Activated CD4-positive, alpha-beta T cell treated with anti-CD3 and anti-CD28 coated beads, Interleukin-2, amount 50 U/mL, for 16 hours (primary cell): ENCODE measurements around the gene TDRD7.
"Not testable (repeated sequence)": the region's sequence is repeated elsewhere in the genome, so short reads cannot be mapped to it uniquely, and the experiment has no call there.

Experiments used
- DNase-seq: peaks from one replicate; pipeline ENCODE4 v3.0.0-alpha.2; 2020

The TDRD7 gene

GRCh38 chr9:97427885-97428284, 16.0 kb downstream of the TDRD7 start:
- DNase-seq: no peak

DNA sequence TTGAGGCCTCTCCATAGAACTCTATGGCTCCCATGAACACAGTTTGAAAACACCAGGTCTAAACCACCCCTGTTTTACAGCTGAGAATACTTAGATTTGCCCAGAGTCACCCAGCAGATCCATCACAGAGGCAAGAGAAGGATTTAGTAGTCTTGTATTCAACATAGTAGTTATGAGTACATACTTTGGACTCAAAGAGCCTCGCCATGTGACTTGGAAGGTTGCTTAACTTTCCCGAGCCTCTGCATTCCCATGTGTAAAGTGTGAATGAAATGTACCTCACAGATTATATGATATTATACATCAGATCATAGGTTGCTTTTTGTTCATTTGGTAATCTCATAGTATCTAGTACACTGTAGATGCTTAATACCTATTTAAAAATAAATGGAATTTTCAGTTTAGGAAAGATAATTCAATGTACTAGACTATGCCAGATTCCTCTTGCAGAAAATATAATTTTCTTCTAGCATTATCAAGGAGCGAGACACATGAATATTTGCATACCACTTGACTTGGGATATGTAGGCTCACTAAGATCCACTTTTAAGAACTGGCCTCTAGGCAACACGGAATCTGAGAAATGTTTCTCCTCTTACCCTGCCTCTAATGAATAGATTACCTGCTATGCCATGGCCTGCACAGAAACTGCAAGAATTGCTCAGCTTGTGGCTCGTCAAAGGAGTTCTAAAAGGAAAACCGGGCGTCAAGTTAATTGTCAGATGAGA, 18.6 kb downstream of the TDRD7 start:
- DNase-seq: no peak

DNA sequence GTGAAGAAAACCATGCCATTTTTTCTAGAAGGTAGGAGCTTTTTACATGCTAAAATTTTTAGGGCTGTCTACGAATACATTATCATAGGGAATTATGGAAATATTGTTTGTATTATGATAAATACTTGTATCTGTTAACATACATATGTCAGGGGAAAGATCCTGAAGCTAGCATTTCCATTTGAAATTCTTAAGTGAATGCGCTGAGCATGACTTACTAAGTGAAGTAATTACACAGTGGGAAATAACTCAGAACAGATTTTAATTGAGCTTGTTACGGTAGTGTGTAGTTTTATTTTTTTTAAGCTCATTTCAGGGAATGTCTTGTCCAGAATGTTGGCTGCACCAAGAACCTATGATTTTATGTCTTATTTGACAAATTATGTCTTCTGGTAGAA, 19.1 kb downstream of the TDRD7 start:
- DNase-seq: no peak

- DNase-seq: peak; percentile 37
These were observed 19.8 kb downstream of the TDRD7 start for GRCh38 chr9:97431549-97432143.

DNA sequence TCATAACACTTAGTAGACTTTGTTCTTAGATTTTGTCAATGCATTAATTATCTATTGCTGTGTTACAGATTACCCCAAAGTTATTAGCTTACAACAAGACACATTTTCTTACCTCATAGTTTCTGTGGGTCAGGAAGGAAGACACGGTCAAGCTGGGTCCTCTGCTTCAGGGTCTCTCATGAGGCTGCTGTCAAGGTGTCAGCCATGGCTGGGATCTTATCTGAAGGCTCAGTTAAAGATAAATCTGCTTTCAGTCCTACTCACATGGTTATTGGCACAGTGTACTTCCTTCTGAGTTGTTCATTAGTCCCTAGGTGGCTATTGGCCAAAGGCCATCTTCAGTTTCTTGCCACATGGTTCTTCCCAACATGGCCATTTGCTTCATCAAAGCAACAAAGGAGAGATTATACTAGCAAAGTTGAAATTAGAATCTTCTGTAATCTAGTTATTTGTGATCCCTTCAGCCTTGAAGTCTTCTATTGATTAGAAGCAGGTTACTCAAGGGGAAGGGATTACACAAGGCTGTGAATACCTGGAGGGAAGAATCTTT, 25.2 kb downstream of the TDRD7 start:
- DNase-seq: no peak

DNA sequence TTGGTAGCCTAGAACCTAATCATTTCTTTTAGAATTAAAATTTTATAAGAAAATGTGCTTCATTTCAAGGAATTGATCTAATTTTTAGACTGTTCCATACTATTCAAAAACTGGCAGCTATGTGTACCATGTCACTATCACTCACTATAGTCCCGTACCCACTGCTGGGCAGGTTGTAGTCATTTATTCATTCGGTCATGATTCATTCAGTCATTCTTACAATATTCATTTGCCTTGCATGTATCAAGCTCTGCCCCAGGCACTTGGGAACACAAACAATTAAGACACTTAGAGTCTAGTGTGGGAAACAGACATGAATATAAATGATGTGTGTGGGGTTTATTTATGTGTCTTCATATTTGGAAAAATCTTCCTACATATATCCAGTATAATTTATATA, 26.4 kb downstream of the TDRD7 start:
- no peak for DNase-seq

GRCh38 chr9:97438666-97439065, 26.8 kb downstream of the TDRD7 start:
- DNase-seq: no peak

DNA sequence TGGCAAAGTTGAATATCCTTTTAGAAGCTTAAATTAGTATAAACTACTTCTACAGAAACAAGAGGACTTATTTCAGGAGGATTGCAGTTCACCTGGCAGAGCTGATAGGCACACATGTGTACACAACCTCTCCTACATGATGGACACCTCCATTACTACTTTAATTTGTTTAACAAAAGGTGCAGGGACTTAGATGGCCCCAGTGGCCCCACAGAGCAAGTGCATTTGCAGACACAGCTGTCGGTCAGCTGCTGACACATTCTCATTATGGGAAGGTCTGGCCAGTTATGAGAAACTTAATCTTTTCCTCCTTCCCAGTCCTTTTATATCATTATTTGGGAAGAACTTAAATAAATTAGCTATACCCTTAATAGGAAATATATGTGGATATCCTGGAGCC, 28.3 kb downstream of the TDRD7 start:
- DNase-seq: no peak

DNA sequence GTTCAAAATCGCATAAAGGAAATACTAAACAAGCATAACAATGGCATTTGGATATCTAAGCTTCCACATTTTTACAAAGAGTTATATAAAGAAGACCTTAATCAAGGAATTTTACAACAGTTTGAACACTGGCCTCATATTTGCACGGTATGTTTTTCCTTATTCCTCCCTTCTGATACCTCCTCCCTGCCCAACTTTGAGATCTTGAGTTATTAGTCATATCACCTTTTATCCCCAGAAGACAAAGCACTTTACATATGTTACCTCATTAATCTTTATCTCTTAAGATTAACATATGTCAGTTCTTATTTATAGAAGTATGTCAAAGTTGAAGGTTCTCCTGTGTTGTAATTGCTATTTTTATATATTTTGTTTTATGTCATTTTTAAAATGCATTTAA, 29.8 kb downstream of the TDRD7 start:
- DNase-seq: no peak

DNA sequence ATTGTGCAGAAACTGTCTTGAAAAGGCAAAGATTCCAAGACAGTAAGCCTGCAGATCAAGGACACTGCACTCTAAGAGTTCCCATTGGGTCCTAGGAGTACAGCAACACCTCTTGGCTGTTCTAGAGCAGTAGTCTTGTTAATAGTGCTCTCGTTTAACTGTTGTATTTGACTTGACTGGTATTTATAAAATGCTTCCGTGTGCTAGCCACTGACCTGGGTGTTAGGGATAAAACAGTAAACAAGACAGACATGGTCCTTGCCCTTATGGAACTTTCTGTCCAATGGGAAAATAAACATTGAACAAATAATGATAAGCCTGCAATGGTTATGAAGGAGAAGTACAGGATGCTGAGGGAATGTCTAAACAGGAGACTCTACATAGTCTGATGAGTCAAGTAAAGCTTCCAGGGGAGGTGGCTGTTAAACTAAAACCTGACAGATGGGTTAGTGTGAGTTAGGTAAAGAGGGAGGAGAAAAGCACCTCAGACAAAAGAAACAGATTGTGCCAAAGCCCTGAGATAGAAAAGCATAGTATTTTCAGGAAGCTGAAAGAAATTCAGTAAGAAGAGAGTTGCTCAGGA, 33.3 kb downstream of the TDRD7 start:
- DNase-seq: no peak

DNA sequence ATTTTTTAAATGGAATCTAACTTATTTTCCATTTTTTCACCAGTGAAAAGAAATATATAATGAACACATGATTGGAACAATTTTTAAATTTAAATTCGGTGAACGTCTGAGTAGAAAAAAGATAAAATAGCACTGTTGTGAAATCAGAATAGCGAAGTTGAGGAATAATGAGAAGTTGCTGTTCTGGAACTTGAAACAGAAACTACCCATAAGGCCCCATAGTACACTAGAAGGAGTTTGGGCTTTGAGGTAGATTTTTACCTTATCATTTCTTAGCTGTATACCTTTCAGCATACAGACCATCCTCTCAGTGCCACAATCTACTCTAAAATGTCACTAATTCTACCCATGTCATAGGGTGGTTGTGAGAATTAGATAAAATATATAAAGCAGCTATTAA, 35.1 kb downstream of the TDRD7 start:
- DNase-seq: no peak

DNA sequence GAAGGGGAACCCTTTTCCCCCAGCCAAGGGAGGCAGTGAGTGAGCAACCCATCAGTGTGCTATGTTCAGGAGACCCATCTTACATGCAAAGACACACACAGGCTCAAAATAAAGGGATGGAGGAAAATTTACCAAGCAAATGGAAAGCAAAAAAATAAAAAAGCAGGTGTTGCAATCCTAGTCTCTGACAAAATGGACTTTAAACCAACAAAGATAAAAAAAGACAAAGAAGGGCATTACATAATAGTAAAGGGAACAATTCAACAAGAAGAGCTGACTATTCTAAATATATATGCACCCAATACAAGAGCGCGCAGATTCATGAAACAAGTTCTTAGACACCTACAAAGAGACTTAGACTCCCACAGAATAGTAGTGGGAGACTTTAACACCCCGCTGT, 41.7 kb downstream of the TDRD7 start:
- not testable (repeated sequence) for DNase-seq

- not testable (repeated sequence) for DNase-seq
These were observed 44.9 kb downstream of the TDRD7 start for GRCh38 chr9:97456841-97457240.

DNA sequence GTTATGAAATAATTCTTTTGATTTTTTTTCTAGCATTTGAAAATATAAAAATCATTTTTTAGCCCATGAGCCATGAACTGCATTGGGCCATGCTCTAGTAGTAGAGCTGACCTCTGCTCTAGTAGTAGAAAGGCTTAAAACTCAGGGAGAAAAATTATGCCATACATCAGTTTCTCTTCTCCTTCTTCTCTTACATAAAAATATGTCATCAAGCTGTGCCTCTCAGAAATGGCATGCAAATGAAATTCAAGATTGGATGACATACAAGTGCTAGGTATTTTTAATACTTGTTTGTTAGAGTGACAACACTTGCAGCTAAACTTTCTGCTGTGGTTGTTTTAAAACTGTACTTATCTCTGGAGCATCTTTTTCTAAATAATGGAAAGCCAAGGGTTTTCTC, 47.4 kb downstream of the TDRD7 start:
- no peak for DNase-seq

DNA sequence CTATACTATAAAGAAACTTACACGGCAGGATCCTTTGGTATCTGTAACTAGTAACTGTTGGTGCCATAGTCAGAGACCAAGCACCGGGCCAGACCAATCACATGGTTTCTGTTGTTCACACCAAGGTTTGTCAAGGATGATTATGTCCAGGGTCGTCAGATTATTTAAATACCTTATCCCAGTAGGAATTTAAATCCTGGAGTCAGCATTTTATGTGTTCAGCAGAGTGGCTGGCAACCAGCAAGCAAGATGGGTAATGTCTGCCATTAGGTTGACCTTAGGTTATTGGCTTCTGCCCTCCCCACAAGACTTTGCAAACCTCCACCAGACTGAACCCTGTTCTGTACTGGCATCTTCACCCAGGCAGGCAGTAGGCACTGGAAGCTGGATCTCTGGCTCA, 50.3 kb downstream of the TDRD7 start:
- DNase-seq: no peak

DNA sequence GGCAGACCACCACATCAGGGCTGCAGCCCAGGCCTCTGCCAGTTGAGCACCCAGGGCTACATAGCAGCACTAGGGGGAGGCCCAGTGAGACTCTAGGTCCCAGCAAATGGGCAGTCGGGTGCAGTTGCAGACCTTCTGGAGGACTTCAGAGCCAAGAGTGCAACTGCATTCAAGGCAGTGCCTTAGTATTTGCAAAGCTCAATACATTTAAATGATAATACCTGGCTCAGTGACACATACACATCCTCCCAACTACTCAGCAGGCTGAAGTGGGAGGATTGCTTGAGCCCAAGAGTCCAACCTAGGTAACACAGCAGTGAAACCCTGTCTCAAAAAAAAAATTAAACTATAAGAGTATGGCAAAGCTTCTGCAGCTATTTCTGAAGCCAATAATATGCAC, 51.0 kb downstream of the TDRD7 start:
- DNase-seq: no peak

DNA sequence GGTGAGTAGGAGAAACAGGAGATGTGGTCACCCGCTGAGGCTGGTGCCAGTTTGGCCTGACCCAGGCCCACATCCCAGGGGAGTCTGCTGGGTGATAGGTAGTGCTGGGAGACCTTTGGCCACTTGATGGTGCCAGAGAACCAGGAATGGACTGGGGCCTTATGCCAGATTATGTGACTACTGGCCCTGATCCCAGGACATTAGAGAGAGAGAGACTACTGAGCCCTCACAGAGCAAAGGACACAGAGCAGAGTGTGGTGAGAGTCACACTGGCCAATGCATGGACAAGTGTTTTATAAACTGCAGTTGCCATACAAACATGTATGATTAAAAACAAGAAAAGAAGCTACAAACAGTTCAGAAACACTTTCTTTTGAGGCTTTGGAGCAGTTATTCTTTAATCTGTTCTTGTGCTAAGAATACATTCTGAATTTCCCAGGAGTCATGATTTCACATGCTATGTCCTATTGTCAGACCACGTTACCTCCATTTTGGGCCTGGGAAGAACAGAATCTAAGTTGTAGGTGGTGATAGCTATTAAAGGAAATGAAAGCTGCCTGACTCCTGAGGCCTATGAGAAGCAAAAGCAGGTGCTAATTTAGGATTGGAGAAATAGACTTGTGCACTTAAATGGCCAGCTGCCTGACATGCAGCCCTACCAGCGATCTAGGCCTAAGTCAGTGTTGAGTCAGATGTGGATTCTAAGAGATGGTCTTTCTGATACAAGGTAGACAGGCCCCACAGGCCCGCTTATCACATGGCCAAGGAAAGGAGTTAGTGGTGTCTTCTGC, 57.0 kb downstream of the TDRD7 start:
- DNase-seq: peak; percentile 60

DNA sequence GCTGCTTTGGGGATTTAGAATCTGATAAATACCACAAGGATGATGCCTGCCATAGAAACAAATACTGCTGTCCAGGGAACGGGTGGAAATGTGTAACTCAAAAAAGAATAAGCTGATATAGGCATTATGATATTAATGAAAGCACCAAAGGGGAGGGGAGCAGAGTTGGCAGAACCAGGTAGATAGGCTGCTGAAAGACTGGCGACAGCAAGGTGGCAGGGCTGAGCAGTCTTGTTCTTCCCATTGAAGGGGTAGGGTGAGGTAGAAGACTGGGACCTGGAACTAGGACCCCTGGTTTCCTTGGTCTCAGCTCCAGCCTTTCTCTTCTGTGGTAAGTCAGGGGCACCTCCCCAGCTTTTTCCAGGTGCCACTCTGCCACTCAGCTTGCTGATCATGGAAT, 58.2 kb downstream of the TDRD7 start:
- no peak for DNase-seq

DNA sequence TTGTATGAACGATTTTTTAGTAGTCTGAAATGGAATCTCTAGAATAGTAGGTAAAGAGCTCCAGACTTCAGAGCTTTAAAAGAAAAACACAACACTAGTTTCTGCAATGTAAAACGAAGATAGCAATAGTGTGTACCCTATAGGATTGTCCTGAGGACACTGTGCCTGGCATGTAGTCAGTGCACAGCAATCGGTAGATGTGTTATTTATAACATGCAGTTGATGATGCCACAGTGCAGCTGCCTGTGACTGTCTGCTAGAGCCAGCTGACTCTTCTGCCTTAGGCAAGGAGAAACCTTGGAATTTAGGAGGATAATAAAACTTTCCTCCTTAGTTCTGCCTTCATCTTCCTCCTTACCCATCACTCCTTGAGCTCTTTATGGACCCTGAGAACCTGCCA, 61.8 kb downstream of the TDRD7 start:
- no peak for DNase-seq

DNA sequence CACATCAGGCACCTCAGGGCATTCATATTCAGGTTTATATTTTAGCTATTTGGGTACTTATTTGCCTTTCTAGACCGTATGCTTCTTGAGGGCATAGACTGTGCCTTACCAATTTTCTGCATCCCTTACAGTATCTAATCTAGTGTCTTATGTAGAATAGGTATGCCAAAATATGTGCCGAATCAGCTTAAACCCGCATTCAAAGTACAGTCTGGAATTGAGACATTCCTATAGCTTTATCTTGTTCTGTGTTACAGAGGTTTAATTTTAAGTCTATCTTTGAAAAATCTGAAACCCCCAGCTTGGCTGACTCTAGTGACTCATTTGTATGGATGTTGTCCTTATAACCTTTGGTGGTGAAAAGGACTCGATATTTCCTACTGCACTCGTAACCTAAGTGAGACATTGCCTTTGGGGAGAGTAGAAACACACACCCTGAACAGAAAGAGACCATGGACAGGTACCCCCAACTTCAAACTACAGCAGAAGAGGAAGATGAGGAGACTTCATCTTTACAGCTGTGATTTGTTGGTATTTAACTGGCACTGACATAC, 62.6 kb downstream of the TDRD7 start:
- no peak for DNase-seq

- no peak for DNase-seq
These were observed 63.2 kb downstream of the TDRD7 start for GRCh38 chr9:97475059-97475458.

DNA sequence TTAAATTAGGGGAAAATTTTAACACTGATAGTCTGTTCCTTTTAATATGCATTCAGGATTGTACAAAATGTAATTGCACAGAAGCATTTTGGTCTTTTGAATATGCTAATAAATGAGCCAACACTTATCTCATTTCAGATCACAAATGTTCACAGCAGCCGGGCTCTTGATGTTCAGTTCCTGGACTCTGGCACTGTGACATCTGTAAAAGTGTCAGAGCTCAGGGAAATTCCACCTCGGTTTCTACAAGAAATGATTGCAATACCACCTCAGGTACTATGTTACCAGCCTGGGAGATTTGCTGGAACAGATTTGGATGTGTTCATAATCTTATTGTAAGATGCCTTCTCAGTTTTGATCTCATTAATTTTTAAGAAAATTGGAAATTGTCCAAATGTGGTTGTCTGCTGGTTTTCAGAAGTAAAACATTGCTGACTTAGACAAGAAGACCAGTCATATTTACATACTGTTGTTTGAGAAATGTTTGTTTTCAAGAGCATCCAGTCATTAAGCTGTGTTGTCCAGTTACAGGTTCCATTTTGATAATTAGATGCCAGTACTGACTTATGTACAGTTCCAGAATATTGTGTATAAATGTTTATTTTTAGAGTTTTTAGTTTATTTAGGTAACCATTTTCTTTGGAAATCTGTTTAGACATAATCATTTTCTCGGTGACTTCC, 66.5 kb downstream of the TDRD7 start:
- no peak for DNase-seq
